ENCODE measurements around the gene COL4A2. TPM values are rescaled to one million over a fixed set of nuclear protein-coding genes. Genes with fewer than 3 reads are reported as not detected.
A peak's percentile ranks its signal among the peaks of the same experiment; 100 is the strongest.

The COL4A2 gene
- total RNA-seq, 1 experiment from 2014 or later, result 1.6 TPM

GRCh38 chr13:110559986-110560385 is 252.9 kb downstream of the COL4A2 start:
- no peak for DNase-seq (ENCODE audit: low read depth, low spot score)
- BruUV-seq (replicated peaks), result TSS peak; percentile 49
- intact Hi-C loops (cut with micrococcal nuclease), result loop anchor here (10.0 kb wide), 2 partner anchors 105 to 335 kb away; no protein-coding TSS in a partner anchor
- POLR2A ChIA-PET, result no interaction called here
- Histone ChIP-seq H3K4me3 (replicated peaks in 1 of 2; ENCODE audit: low read depth in 1 of 2, low read length in 2 of 2) (peak overlapping the region in 1 of 2 experiments; percentile 67; a peak in 1 of 4 replicates), H3K9ac (ENCODE audit: low read length) (no peak overlapping the region), H3K79me2 (ENCODE audit: insufficient read depth, low read length) (peaks cover 3% of the 10 kb centered on the region; the same call in 1 of the 2 replicates), H4K20me1 (ENCODE audit: insufficient read depth) (no peaks in the 10 kb centered on the region), H3K27ac (ENCODE audit: low read depth, low read length) (no peak overlapping the region), H2AFZ (ENCODE audit: low read depth, low read length, poor library complexity, severe bottlenecking) (no peak overlapping the region), H3K27me3 (ENCODE audit: insufficient read depth, low read length) (no peaks in the 10 kb centered on the region), H3K4me2 (ENCODE audit: low read length) (peak overlapping the region; percentile 84), H3K36me3 (ENCODE audit: control insufficient read depth in 1 of 2, insufficient read depth in 2 of 2, low read length in 2 of 2) (no peaks in the 10 kb centered on the region; a peak in 2 of 4 replicates), H3K4me1 (ENCODE audit: control insufficient read depth in 1 of 2, insufficient read depth in 2 of 2, low read length in 2 of 2) (peaks cover 18 to 22% of the 10 kb centered on the region in 2 experiments), H3K9me2 (ENCODE audit: insufficient read depth) (no peaks in the 10 kb centered on the region), H3K9me3 (ENCODE audit: control insufficient read depth in 1 of 2, insufficient read depth in 1 of 2, low read depth in 1 of 2, low read length in 2 of 2) (no peaks in the 10 kb centered on the region)
- CTCF ChIA-PET, result no interaction called here
- no peak for ATAC-seq
- no peak for TF ChIP-seq CEBPB (IDR thresholded peaks at IDR 0.05; ENCODE audit: low read depth)
- TF ChIP-seq ELF1 (IDR thresholded peaks at IDR 0.05; ENCODE audit: borderline replicate concordance, low read depth), result no peak
- no peak for TF ChIP-seq ZNF274 (IDR thresholded peaks at IDR 0.05; ENCODE audit: low read depth, low read length)
- TF ChIP-seq CTCF (IDR thresholded peaks at IDR 0.05 in 2 of 3, conservative IDR thresholded peaks at IDR 0.05 in 1 of 3; ENCODE audit: borderline replicate concordance in 1 of 3, insufficient read depth in 1 of 3, low read depth in 2 of 3, low read length in 2 of 3), result no peak
- TF ChIP-seq TCF7L2 (IDR thresholded peaks at IDR 0.05; ENCODE audit: borderline replicate concordance, extremely low read depth, insufficient read depth, insufficient read length), result no peak
- RAD21 ChIA-PET (ENCODE audit: low non-redundant PET in 1 of 2, low total read pairs in 2 of 2, uncharacterized antibody in 2 of 2, unreplicated experiment in 2 of 2), result no interaction called here
